ENCODE data around the gene RAMP3.
"Not testable (repeated sequence)": the region's sequence is repeated elsewhere in the genome, so short reads cannot be mapped to it uniquely, and the experiment has no call there.

RAMP3 gene

GRCh38 chr7:45157653-45158401 is at the start of gene RAMP3:
TSS of gene RAMP3 (plus strand) at chr7:45157791. CDS start at chr7:45157829, 38 bp downstream.
- no peak for DNase-seq

- no peak for DNase-seq
Observed at GRCh38 chr7:45108863-45109262, 48.7 kb upstream of the RAMP3 start.

- DNase-seq = peak; percentile 91
Observed at GRCh38 chr7:45111298-45112223, 46.0 kb upstream of the RAMP3 start, which contains the start of gene TBRG4. TSS of gene TBRG4 (minus strand) at chr7:45111697. CDS start at chr7:45109237, 2,460 bp downstream.

- DNase-seq = no peak
Observed at GRCh38 chr7:45112648-45113047, 44.9 kb upstream of the RAMP3 start.

GRCh38 chr7:45114257-45114656 is 43.3 kb upstream of the RAMP3 start:
- not testable (repeated sequence) for DNase-seq

GRCh38 chr7:45114926-45115325 is 42.7 kb upstream of the RAMP3 start:
- no peak for DNase-seq

GRCh38 chr7:45116048-45116447 is 41.5 kb upstream of the RAMP3 start:
- no peak for DNase-seq

GRCh38 chr7:45117582-45117981 is 40.0 kb upstream of the RAMP3 start:
- no peak for DNase-seq

GRCh38 chr7:45118292-45118691 is 39.3 kb upstream of the RAMP3 start:
- DNase-seq = no peak

- no peak for DNase-seq
Observed at GRCh38 chr7:45118889-45119331, 38.7 kb upstream of the RAMP3 start.

- no peak for DNase-seq
Observed at GRCh38 chr7:45119550-45119949, 38.0 kb upstream of the RAMP3 start.

GRCh38 chr7:45122975-45123860 is 34.4 kb upstream of the RAMP3 start:
- DNase-seq = no peak

- DNase-seq = no peak
Observed at GRCh38 chr7:45123913-45124710, 33.5 kb upstream of the RAMP3 start.

- DNase-seq = no peak
Observed at GRCh38 chr7:45125193-45125904, 32.2 kb upstream of the RAMP3 start.

GRCh38 chr7:45126201-45126600 is 31.4 kb upstream of the RAMP3 start:
- DNase-seq = no peak

GRCh38 chr7:45126920-45127319 is 30.7 kb upstream of the RAMP3 start:
- DNase-seq = no peak

GRCh38 chr7:45129181-45129800 is 28.3 kb upstream of the RAMP3 start:
- no peak for DNase-seq

- no peak for DNase-seq
Observed at GRCh38 chr7:45129906-45130305, 27.7 kb upstream of the RAMP3 start.

- no peak for DNase-seq
Observed at GRCh38 chr7:45130910-45131309, 26.7 kb upstream of the RAMP3 start.

GRCh38 chr7:45131891-45132290 is 25.7 kb upstream of the RAMP3 start:
- no peak for DNase-seq

Data from GDM1 (cell line).